ENCODE measurements around the gene NAT16.
"Not testable (repeated sequence)": the region's sequence is repeated elsewhere in the genome, so short reads cannot be mapped to it uniquely, and the experiment has no call there.

NAT16 gene

DNA sequence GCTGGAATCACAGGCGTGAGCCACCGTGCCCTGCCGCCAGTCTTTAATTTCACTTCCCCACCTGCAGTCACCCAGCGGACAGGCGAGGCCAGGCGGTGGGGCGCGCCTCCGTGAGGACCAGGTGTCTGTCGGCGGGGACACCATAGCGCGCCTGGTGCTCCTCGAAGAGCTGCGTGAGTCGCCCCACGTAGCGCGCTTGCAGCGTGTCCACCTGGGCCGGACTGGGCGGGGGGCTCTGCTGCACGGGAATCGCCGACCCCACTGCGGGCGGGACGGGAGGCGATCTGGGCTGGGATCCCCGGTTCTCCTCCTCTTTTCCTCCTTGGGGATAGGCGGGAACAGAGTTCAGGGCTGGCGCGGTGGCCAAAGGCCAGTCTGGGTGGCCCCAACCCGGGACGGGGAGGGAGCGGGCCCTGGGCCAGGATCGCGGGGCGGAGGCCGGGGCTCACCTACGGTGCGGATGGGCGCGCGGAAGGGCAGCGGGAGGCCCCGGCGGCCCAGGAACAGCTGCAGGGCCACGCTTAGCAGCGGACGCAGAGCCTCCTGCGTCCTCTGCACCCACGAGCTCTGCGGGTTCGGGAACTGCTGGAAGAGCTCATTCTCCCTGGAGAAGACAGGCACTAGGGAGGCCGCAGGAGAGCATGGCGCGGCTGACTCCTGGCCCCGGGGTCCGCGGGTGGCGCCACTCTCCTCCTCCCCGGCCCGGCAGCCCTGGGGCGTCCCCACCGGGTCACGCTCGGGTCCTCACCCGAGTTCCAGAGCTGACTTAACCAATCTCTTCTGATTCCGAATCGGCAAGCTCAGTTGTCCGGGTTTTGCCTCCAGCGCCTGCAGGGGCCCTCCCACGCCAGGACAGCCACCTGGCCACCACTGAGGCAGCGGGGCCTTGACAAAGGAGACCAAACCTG is 21.9 kb upstream of the NAT16 start:
- DNase-seq: no peak

DNA sequence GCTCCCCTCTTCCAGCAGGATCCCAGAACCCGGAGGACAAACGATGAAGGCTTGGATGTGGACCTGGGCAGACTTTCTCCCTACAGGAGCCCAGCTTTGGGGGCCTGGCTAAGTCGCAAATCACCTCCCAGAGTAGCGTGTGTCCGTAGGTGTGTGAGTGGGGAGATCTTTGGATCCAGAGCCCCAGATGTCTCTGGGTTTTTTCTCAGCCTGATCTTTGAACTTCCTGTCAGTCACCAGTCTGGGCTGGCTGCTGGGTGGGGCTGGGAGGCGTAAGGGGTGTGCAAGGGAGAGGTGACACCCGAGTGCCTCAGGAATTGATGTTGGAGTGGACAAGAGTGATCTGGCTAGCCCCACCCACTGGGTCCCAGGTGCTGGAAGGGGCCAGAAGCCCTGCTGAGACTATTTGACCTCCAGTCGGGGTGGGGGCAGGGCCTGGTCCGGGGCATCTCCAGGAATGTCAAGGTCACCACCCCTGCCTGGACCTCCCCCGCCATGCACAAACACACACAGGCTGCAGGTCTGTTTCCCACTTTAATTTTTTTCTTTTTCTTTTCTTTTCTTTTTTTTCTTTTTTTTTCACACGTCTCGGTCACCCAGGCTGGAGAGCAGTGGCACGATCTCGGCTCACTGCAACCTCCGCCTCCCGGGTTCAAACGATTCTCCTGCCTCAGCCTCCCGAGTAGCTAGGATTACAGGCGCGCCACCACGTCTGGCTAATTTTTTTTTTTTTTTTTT is 20.9 kb upstream of the NAT16 start, which contains the start of gene MOGAT3:
TSS of gene MOGAT3 (minus strand) at position 175 of the 738 bp plus-strand sequence. CDS start 182 bp downstream, outside the sequence.
- no peak for DNase-seq

DNA sequence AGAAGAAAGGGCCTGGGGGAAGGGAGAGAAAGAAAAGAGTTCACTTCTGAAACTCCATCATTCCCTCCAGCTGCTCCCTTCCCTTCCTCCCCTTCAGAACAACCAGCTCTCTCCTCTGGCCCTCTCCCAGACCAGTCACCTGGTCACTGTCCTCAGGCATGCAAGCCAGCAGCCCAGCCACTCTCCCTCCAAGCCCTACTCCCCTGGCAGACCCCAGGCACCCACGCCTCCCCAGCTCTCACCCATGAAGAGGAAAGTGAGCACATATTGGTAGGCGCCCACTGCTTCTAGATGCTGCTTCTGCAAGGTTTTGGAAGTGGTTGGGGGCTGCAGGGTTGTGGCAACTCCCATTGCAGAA is 20.4 kb upstream of the NAT16 start:
- DNase-seq: no peak

DNA sequence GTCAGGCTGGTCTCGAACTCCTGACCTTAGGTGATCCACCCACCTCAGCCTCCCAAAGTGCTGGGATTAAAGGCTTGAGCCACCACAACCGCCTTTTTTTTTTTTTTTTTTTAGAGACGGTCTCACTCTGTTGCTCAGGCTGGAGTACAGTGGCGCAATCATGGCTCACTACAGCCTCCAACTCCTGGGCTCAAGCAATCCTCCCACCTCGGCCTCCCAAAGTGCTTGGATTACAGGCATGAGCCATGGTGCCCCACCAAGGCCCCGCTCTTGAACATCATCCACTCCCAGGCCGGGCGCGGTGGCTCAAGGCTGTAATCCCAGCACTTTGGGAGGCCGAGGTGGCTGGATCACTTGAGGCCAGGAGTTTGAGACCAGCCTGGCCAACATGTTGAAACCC is 19.4 kb upstream of the NAT16 start:
- not testable (repeated sequence) for DNase-seq

DNA sequence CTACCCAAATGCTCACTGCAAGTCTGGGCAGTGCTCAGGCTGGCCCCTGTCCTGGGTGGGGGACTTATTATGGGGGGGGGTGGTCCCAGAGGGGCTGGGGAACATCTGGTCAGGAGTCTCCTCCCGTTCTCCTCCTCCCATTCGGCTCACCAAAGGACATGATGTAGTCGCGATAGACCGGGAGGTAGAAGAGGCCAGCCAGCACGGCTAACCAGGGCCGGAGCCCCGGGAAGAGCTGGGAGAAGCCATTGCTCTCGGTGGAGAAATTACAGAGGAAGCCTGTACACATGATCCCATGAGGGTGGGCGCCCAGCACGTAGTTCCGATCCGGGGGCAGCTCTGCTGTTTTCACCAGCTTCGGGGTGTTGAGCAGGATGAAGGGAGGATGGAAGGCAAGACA is 18.4 kb upstream of the NAT16 start:
- DNase-seq: no peak

DNA sequence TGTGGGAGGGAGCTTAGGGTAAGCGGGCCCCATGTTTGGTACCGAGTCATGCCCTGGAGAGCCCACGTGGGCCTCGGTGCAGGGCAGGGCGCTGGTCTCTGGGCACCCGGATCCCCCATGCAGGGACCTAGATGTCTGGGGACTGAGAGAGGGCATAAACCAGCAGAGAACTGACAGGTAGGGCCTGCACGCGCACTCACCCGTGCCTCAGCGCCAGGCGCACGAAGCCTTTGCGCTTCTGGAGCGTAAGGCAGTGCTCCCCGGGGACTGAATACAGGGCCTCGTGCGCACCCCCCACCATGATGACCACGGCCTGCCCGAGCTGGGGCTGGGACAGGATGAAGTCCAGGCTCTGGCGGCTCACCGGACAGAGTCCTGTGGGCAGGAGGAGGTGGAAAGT is 17.9 kb upstream of the NAT16 start:
- DNase-seq: no peak

DNA sequence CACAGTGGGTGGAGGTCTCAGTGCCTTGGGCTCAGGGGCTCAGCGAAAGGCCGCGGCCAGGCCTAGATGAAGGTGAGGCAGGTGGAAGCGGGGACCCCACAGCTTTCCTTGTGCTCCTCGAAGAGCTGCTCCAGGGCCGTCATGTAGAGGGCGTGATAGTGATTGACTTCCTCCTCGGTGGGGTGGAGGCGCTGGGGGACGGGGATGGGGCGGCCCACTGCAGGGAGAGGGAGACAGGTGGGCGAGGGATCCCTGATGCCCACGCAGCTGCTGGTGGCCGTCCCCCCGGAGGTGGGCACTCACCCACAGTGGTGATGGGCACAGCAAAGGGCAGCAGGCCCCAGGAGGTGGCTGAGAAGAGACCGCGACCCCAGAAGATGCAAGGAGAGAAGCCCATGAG is 15.8 kb upstream of the NAT16 start:
- no peak for DNase-seq

DNA sequence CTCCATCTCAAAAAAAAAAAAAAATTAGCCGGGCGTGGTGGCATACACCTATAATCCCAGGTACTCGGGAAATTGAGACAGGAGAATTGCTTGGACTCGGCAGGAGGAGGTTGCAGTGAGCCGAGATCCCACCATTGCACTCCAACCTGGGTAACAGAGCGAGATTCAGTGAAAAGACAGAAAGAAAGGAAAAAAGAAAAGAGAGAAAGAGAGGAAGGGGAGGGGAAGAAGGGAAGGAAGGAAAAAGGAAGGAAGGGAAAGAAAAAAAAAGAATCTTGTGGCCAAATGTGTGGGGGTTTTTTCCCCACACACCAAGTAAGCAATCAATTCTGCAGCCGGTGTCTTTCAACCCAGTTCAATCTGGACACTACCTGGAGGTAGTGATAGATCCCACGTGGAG is 9.0 kb upstream of the NAT16 start:
- DNase-seq: no peak

DNA sequence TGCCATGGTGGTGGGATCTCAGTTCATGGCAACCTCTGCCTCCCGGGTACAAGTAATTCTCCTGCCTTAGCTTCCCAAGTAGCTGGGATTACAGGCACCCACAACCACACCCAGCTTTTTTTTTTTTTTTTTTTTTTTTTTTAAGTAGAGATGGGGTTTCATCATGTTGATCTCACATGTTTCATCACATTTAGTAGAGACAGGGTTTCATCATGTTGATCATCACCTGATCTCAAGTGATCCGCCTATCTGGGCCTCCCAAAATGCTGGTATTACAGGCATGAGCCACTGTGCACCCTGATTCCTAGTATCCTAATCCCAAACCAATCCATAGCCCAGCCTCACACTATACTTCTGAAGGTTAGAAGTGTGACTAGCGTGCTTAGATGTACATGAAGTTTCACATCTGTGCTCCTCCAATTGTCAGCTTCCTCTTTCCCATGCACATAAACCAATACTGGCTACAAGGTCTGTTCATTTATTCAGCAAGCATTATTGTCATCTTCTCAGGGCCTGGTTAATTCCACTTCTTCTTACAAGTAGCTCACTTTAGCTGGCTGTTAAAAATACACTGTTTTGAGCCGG is 6.8 kb upstream of the NAT16 start:
- no peak for DNase-seq

DNA sequence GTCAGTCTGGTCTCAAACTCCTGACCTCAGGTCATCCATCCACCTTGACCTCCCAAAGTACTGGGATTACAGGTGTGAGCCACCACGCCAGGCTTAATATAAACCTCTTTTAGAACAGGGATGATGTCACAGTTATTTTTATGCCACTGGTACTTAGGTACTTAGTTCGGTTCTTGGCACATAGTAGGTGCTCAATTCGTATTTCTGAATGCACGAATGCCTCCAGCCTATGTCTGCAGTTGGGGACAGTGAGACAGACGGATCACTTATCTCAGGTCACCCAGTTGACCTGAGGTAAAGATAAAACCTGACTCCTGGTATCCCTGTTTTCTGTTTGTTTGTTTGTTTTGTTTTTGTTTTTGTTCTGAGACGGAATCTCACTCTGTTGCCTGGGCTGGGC is 6.1 kb upstream of the NAT16 start:
- no peak for DNase-seq

DNA sequence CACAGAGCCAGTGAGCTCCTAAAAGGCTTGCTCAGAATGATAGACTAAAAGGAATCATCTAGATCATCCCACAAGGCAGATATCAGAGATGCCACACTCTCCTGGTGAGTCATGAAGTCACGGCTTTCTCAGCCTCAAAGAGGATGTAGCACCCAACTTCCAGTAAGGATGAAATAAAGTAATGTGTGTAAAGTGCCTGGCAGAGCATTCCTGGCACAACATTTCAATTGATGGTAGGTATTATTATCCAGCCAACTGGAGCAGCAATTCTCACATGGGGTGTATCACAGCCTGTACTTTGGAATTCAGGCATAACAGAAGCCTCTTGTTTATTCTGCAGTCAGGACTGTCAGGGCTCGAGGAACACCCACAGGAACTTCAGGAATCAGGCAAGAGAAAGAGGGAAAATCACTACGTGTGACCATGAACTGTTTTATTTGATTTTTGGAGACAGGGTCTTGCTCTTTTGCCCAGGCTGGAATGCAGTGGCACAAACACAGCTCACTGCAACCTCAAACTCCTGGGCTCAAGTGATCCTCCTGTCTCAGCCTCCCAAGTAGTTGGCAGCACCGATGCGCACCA is 5.3 kb upstream of the NAT16 start:
- no peak for DNase-seq

DNA sequence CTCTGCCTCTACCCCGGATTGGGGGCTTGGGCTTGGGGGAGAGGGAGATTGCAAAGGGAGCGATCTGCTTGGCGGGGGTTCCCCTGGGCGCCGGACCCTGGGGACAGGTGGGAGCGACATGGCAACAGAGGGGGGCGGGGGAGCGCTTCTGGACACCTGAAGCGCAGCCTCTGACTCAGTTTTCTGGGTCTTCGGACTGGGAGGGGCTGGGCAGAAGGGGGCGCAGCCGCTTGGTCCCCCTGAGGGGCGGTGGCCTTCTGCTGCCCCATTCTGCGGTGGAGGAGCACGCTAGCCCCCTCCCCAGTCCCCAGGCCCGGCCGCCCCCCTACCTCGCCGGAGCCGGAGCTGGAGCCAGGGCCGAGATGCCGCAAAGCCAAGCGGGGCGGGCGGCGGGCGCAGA is 380 bp downstream of the NAT16 start:
- DNase-seq: no peak

DNA sequence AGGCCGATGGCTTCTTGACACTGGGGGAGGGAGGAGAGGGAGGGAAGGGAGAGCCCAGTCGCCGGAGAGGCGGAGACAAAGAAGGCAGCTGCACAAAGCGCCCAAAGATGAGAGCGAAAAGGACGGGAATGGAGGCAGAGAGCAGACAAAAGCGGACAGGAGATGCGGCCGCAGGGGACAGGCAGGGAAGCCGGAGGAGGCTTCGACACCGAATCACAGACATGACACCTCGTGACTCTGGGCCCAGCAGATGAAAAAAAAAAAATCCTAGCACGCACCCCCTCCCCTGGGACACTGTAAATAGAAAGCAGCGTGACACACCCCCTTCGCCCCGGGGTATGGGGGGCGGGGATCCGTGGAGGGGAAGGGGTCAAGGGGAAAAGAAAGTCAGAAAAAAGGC is 976 bp downstream of the NAT16 start:
- peak; percentile 70 for DNase-seq

DNA sequence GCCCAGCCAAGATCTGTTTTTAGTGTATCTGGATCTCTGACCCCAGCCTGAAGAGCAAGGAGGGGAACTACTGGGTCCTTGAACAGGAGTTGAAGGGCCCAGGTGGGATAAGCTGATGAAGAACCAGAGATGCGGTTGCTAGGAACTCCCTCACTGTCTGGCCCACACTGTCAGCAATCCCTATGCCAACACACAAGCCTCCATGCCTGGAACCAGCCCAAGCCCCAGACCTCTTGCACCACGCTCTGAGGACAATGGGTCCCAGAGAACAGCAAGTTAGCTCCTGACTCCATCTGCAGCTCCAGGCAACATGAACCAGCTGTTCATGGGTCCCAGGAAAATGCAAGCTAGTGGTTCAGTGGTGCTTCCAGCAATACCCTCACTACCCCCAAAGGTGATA is 2.4 kb downstream of the NAT16 start:
- no peak for DNase-seq

DNA sequence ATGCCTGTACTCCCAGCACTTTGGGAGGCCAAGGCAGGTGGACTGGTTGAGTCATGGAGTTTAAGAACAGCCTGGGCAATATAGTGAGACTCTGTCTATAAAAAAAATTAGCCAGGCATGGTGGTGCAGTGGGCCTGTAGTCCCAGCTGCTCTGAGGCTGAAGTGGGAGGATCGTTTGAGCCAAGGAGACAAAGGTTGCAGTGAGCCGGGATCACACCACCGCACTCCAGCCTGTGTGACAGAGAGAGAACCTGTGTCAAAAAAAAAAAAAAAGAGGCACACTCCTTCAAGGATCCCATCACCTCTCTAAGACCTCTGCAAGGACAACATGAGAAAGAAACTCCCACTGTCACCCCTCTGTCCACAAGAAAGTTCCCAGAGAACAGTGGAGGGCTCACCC is 4.4 kb downstream of the NAT16 start:
- no peak for DNase-seq

DNA sequence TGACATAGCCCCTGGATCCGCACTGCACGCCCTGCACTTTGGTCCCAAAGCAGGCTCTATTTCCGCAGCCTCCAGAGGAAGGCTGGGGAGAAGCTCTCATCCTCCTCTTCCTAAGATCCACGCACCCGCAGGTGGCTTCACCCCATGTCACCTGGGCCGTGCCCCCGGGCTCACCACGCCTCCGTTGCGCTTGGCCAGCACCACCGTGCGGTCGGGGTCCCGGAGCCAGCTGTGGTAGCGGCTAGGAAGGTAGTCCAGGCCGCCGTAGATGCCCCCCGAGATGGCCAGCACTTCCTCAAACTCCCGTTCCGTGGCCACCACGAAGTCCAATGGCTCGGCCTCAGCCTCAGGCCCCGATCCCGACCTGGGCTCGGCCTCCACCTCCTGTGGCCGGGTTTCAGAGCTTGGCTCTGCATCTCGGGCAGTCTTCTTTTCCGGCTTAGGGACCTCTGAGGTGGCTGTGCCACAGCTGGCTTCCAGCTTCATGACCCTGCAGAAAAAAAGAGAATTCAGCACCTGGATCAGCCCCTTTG is 5.7 kb downstream of the NAT16 start:
- no peak for DNase-seq

DNA sequence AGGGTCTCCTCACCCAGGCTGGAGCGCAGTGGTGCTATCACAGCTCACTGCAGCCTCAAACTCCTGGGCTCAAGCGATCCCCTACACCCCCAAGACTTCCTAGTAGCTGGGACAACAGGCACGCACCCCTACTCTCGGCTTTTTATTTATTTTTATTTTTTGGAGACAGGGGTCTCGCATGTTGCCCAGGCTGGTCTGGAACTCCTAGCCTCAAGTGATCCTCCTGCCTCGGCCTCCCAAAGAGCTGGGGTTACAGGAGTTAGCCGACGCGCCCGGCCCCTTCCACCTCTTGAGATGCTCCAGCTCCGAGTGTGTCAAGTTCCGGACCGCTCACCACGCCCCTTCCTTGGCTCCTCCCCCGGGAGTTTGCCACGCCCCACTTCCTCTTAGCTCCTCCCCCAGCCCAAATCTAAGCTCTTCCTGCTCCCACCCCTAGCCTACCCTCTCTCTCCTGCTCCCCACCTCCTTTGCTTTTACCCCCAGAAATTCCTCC is 6.3 kb downstream of the NAT16 start:
- peak; percentile 15 for DNase-seq

DNA sequence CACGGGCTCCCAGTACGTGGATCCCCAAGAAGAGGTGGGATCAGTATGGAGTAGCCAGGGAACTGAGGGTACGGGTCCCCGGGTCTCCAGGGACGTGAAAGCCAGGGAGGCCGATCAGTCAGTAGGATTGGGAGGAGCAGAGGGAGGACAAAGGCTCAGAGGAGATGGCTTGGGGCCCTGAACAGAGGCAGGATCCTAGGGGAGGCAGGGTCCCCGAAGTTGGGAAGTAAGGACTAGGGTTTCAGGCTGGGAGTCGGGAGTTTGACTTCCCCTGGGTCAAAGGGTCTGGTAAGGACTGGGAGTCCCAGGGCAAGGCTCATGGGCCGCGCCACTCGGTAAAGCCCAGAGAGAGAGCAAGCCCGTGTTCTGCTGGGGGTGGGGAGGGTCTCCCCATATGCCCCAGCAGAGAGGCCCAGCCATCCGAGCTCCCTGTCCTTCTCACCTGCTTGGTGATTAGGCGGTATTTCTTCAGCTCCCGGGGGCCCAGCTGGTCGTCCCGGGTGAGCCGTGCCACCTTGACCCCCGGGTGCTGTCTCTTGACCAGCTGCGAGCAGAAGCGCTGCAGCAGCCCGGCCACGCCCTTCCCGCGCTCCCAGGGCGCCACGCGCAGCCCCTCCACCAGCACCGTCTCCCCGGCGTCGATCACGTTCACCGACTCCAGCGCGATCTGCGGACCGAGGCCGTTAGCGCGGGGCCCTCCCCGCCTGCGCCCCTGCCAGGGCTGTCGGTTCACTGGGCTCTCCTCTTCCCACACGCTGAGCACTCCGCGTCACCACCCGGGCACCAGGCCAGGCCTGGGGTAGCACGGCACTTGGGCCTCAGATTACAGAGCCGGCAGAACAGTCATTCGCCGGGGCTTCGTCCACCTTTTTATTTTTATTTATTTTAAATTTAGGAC is 7.0 kb downstream of the NAT16 start:
- DNase-seq: peak; percentile 79

DNA sequence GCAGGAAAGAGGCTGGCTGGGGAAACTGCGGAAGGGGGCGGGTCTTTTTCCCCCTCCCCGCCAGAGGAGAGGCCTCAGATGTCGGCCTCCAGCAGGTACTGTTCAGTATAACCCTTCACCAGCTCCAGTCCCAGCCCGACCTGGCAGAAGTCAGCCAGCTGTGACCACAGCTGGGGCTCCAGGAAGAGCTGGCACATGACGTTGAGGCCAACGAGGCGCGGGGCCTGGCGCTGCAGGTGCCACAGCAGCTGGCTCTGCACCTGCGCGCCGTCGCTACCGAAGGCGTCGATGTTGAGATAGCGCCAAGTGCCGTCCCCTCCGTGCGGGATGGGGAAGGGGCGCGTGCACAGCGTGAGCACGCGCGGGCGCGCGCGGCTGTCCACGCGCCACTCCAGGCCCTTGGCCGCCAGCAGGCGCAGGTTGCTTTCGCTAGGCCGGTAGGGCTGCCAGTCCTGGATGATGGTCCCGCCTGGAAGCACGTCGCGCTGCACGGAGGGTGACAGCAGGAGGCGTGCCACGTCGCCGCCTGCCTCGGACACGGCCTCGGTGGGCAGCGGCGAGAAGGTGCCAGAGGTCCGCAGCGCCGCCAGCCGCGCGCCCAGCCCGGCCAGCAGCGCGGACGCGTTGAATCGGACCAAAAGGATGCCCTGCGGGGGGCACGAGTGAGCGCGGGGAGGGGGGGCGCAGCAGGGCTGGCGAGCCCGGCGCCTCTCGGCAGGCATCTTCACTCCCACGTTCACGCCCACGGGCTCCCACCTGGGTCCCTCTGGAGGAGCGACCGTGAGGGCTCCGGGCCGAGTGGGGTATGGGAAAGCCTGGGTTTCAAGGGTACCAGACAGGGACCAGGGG is 7.9 kb downstream of the NAT16 start:
- peak; percentile 87 for DNase-seq

DNA sequence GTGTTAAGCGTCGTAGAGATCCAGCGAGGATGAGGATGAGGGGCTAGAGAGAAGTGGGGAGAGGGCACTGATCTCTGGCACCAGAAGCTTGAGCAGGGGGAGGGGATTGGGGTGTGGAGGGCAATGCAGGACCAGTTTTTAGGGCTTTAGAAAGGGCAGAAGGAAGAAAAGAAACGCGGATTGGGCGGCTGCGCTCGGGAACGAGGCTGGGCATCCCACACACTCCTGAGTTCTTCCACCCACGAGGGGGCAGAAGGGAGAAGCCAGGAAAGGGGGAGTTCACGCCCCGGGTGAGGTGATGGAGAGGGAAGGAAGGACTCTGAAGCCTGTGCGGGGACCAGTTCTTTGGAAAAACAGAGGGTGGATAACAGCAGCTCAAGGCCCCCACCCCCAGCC is 8.7 kb downstream of the NAT16 start:
- no peak for DNase-seq

All from DMS79 (cell line).